A549 (cell line): Measurements from ENCODE around the gene CDAN1. TPM values are rescaled to one million over a fixed set of nuclear protein-coding genes. Genes with fewer than 3 reads are reported as not detected.

Experiments used
- ATAC-seq, 2 experiments: fragments of 200-7000 bp in 1 of 2; fragments of >200 bp in 1 of 2; cut with Nextera tagmentation in 1 of 2; cut with Tn5 transposase in 1 of 2; 3 replicates each; pipeline versions ENCODE4 v1.8.0 to v1.9.1; 2018 to 2020; ENCODE audit warnings: mild to moderate bottlenecking in 1 of 2, moderate library complexity in 1 of 2
- CTCF ChIA-PET: fragments of 300-600 bp; sonication (Branson Sonifier 250); formaldehyde crosslinking; extraction: SDS; loops from one replicate; lab custom pipeline; 2021; ENCODE audit warnings: antibody characterized with exemption, inconsistent platforms; lab: Yijun Ruan, JAX
- POLR2A ChIA-PET: fragments of 350-600 bp; formaldehyde crosslinking; extraction: SDS; loops from one replicate; lab custom pipeline; 2021; ENCODE audit warnings: antibody characterized with exemption, inconsistent platforms; lab: Yijun Ruan, JAX
- DNase-seq, 2 experiments: peaks; one replicate each; pipeline versions ENCODE4 v3.0.0 to v3.0.0-alpha.2; 2011 to 2016; ENCODE audit warnings: low read depth in 1 of 2, low spot score in 1 of 2
- FAIRE-seq: peaks from 2 replicates; lab custom pipeline; 2011; peaks lifted over from hg19 to GRCh38; lab: Jason Lieb, UNC
- H3K27ac ChIP-seq, 2 experiments: fragments of >200 bp; sonication (Bioruptor Twin); formaldehyde crosslinking; 3 replicates each; pipeline ENCODE4 v1.5.1; 2016 to 2017
- H3K4me1 ChIP-seq: fragments of >200 bp; sonication (Bioruptor Twin); formaldehyde crosslinking; 3 replicates; pipeline ENCODE4 v1.6.1; 2016
- H3K4me2 ChIP-seq: fragments of >200 bp; sonication (Bioruptor Twin); formaldehyde crosslinking; 3 replicates; pipeline ENCODE4 v1.6.1; 2016
- H3K4me3 ChIP-seq: fragments of >200 bp; sonication (Bioruptor Twin); formaldehyde crosslinking; 3 replicates; pipeline ENCODE4 v1.5.1; 2016
- H3K9me3 ChIP-seq: fragments of >200 bp; sonication (Bioruptor Twin); formaldehyde crosslinking; 3 replicates; pipeline ENCODE4 v1.6.1; 2016
- CBX8 ChIP-seq: fragments of 200-600 bp; sonication (generic); IDR thresholded peaks from 2 replicates; pipeline ENCODE4 v1.6.1; 2016
- CEBPB ChIP-seq, 2 experiments: fragments of >200 bp in 1 of 2; sonication (Bioruptor Twin) in 1 of 2; formaldehyde crosslinking in 1 of 2; IDR thresholded peaks; 2 replicates each; pipeline ENCODE4 v1.6.1; 2012 to 2016
- CHD2 ChIP-seq: fragments of 150-350 bp; IDR thresholded peaks from 2 replicates; pipeline ENCODE4 v1.6.1; 2014; ENCODE audit warnings: low read length; ENCODE audit not compliant: partially characterized antibody
- CTCF ChIP-seq: fragments of >200 bp; sonication (Bioruptor Twin); formaldehyde crosslinking; IDR thresholded peaks from 3 replicates; pipeline ENCODE4 v1.5.1; 2016
- EP300 ChIP-seq, 2 experiments: fragments of >200 bp; sonication (Bioruptor Twin); formaldehyde crosslinking; IDR thresholded peaks; 2 replicates in 1 of 2; 3 replicates in 1 of 2; pipeline ENCODE4 v1.6.1; 2016 to 2017
- ESRRA ChIP-seq: fragments of 150-350 bp; IDR thresholded peaks from 2 replicates; pipeline ENCODE4 v1.6.1; 2014; ENCODE audit warnings: mild to moderate bottlenecking, low read length, borderline replicate concordance
- FOXS1 ChIP-seq: fragments of 250-450 bp; sonication (Bioruptor Pico); IDR thresholded peaks from 2 replicates; pipeline ENCODE4 v1.5.0; 2020; ENCODE audit warnings: mild to moderate bottlenecking, moderate library complexity
- HDAC2 ChIP-seq: fragments of 200-600 bp; sonication (generic); IDR thresholded peaks from 2 replicates; pipeline ENCODE4 v1.6.1; 2016
- HES2 ChIP-seq: fragments of >200 bp; sonication (Bioruptor Twin); formaldehyde crosslinking; IDR thresholded peaks from 2 replicates; pipeline ENCODE4 v1.6.1; 2016
- HOXA7 ChIP-seq: fragments of 250-450 bp; sonication (Bioruptor Pico); IDR thresholded peaks from 2 replicates; pipeline ENCODE4 v1.5.0; 2020; ENCODE audit warnings: mild to moderate bottlenecking, moderate library complexity
- MYC ChIP-seq: IDR thresholded peaks from 2 replicates; pipeline ENCODE4 v1.6.1; 2012; ENCODE audit warnings: mild to moderate bottlenecking, inconsistent platforms, low read length, improper control_type of control experiment, borderline replicate concordance
- RFX5 ChIP-seq: fragments of 450-650 bp; IDR thresholded peaks from 2 replicates; pipeline ENCODE4 v1.7.1; 2014; ENCODE audit warnings: antibody characterized with exemption, mild to moderate bottlenecking, moderate library complexity
- RNF2 ChIP-seq: fragments of 200-600 bp; sonication (generic); IDR thresholded peaks from 2 replicates; pipeline ENCODE4 v1.6.1; 2016; ENCODE audit warnings: low read depth, mild to moderate bottlenecking, antibody characterized with exemption, moderate library complexity, borderline replicate concordance
- SMC3 ChIP-seq: fragments of >200 bp; sonication (Bioruptor Twin); formaldehyde crosslinking; IDR thresholded peaks from 3 replicates; pipeline ENCODE4 v1.6.1; 2018; ENCODE audit warnings: inconsistent platforms
- SREBF2 ChIP-seq: fragments of 450-650 bp; IDR thresholded peaks from 2 replicates; pipeline ENCODE4 v1.6.1; 2014; ENCODE audit warnings: mild to moderate bottlenecking, moderate library complexity
- TFCP2L1 ChIP-seq: fragments of 250-450 bp; sonication (Bioruptor Pico); IDR thresholded peaks from 2 replicates; pipeline ENCODE4 v1.5.0; 2021; ENCODE audit warnings: mild to moderate bottlenecking
- ZC3H11A ChIP-seq: fragments of 450-650 bp; IDR thresholded peaks from 2 replicates; pipeline ENCODE4 v1.6.1; 2014; ENCODE audit warnings: antibody characterized with exemption, mild to moderate bottlenecking
- WGBS: methylation state at CpG from one replicate; pipeline ENCODE4 v1.1.6; 2017; ENCODE audit errors: missing lambda C conversion rate; 5-methylcytosine and 5-hydroxymethylcytosine counted together
- polyA plus RNA-seq, 4 experiments: library from polyadenylated mRNA; depleted of rRNA in 3 of 4; stranded (reverse); fragments of >200 nt; fragmentation: RNase III in 1 of 4; extraction: RNeasy Plus Mini Kit Qiagen cat#74134 plus additional on column Dnase treatment in 1 of 4; gene quantifications; 2 replicates in 3 of 4; 3 replicates in 1 of 4; pipeline ENCODE4 v1.2.3, GENCODE V29; 2011 to 2017
- TF ChIP-seq, protein P1 (sequence below): fragments of 250-450 bp; sonication (Bioruptor Pico); IDR thresholded peaks from 2 replicates; pipeline ENCODE4 v1.5.0; 2021; ENCODE audit warnings: mild to moderate bottlenecking, moderate library complexity, borderline replicate concordance
- TF ChIP-seq, protein P2 (sequence below): fragments of 200-600 bp; sonication (generic); IDR thresholded peaks from 2 replicates; pipeline ENCODE4 v1.6.1; 2016; ENCODE audit warnings: antibody characterized with exemption, mild to moderate bottlenecking, moderate library complexity
- TF ChIP-seq, protein P3 (sequence below): fragments of 150-350 bp; IDR thresholded peaks from 2 replicates; pipeline ENCODE4 v1.6.1; 2014; ENCODE audit warnings: low read depth, mild to moderate bottlenecking, low read length

Gene CDAN1
- polyA plus RNA-seq, 2 of the 4 experiments (the other 2 are of a cell fraction), result 2.9 to 6.9 TPM

DNA sequence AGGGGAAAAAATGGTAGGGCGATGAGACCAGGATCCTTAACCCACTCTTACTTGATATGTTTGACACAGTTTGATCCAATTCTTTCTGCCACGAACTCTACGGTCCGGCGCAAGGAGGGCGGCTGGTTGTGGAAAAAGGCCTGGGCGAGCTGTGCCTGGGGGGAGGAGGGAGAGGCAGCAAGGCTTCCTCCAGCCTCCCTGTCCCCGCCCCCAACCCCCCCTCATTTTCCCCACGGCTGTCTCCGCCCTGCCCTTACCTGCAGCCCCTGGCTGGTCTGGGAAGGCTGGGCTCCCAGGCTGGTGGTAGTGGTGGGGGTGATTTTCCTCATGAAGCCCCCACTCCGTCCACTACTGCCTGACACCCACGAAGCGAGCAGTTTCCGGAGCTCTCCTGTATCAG lies 8.0 kb downstream of the CDAN1 start (continued):
- TF ChIP-seq, protein P1, sequence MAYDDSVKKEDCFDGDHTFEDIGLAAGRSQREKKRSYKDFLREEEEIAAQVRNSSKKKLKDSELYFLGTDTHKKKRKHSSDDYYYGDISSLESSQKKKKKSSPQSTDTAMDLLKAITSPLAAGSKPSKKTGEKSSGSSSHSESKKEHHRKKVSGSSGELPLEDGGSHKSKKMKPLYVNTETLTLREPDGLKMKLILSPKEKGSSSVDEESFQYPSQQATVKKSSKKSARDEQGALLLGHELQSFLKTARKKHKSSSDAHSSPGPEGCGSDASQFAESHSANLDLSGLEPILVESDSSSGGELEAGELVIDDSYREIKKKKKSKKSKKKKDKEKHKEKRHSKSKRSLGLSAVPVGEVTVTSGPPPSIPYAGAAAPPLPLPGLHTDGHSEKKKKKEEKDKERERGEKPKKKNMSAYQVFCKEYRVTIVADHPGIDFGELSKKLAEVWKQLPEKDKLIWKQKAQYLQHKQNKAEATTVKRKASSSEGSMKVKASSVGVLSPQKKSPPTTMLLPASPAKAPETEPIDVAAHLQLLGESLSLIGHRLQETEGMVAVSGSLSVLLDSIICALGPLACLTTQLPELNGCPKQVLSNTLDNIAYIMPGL, result no peak
- TF ChIP-seq SREBF2, result no peak
- TF ChIP-seq CTCF, result no peak
- TF ChIP-seq EP300 (IDR thresholded peaks at IDR 0.05), result no peak
- no peak for TF ChIP-seq HES2
- TF ChIP-seq FOXS1 (CRISPR knock-in tag), result no peak
- TF ChIP-seq CBX8, result no peak
- TF ChIP-seq SMC3, result no peak
- TF ChIP-seq, all 56 proteins: peak for 0

DNA sequence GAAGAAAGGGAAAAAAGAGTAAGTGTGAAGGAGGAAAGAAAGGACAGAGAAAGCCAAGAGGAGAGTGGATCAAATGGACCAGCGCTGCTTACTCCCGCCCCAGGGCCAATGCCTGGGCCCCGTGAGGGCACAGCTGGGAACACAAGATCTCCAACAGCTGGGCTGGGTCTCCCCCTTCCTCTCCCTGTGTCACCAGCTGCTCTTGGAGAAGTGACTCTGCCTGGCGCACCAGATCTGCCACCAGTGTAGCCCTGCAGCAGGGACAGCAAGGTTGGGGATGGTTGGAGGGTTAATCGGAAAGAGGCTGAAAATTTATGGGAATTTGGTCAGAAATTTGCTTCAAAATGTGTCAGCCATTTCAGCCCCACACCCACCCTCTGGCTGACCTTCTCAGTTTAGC lies 8.4 kb downstream of the CDAN1 start:
- ATAC-seq (no peak), FAIRE-seq (no peak), DNase-seq (no peak)
- POLR2A ChIA-PET, result no interaction called here
- no peak overlapping the region for H3K4me3 ChIP-seq
- H3K4me1 ChIP-seq, result no peaks in the 10 kb centered on the region
- no peak for TF ChIP-seq CEBPB (IDR thresholded peaks at IDR 0.05)
- TF ChIP-seq MYC, result no peak
- TF ChIP-seq, protein P2, sequence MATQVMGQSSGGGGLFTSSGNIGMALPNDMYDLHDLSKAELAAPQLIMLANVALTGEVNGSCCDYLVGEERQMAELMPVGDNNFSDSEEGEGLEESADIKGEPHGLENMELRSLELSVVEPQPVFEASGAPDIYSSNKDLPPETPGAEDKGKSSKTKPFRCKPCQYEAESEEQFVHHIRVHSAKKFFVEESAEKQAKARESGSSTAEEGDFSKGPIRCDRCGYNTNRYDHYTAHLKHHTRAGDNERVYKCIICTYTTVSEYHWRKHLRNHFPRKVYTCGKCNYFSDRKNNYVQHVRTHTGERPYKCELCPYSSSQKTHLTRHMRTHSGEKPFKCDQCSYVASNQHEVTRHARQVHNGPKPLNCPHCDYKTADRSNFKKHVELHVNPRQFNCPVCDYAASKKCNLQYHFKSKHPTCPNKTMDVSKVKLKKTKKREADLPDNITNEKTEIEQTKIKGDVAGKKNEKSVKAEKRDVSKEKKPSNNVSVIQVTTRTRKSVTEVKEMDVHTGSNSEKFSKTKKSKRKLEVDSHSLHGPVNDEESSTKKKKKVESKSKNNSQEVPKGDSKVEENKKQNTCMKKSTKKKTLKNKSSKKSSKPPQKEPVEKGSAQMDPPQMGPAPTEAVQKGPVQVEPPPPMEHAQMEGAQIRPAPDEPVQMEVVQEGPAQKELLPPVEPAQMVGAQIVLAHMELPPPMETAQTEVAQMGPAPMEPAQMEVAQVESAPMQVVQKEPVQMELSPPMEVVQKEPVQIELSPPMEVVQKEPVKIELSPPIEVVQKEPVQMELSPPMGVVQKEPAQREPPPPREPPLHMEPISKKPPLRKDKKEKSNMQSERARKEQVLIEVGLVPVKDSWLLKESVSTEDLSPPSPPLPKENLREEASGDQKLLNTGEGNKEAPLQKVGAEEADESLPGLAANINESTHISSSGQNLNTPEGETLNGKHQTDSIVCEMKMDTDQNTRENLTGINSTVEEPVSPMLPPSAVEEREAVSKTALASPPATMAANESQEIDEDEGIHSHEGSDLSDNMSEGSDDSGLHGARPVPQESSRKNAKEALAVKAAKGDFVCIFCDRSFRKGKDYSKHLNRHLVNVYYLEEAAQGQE, result no peak
- TF ChIP-seq RFX5, result no peak
- no peak for TF ChIP-seq CHD2
- no peaks in the 10 kb centered on the region for H3K9me3 ChIP-seq
- WGBS, result 95% methylated on average over 5 of the region's 5 CpGs
- CTCF ChIA-PET, result interaction anchor here (0.6 kb wide), 1 partner anchor 199 kb away, joined by 3 read pairs; no protein-coding TSS in a partner anchor
- no peak overlapping the region for H3K4me2 ChIP-seq
- H3K27ac ChIP-seq, result no peak overlapping the region

DNA sequence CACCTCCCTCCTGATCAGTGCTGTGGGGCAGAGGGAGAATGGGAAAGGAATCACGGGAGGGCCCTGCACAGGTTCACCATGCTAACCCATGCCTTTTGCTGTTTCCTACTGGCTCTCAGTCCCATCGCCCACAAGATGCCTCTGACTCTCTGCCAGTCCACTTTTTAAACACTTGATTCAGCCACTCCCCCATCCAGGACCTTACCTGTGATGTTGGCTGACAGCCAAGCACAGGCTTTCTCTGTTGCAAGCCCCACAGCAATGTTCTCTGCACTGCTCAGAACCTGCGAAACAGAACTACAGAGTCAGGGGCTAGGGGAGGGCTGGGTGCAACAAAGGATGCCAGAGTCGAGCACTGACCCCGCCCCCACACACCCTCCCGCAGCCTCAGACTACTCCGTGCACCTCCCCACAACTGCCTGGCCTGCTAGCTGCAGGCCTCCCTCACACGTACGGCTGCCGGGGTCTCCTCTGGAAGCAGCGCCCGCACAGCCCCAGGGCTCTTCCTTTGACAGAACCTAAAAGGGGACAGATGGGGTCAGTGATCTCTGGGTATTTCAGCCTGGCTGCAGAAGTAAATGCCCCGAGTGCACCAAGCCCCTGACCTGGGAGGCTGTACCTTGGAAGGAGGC lies 9.1 kb downstream of the CDAN1 start:
- H3K4me3 ChIP-seq, result no peak overlapping the region
- no peak overlapping the region for H3K27ac ChIP-seq
- CTCF ChIA-PET, result no interaction called here
- POLR2A ChIA-PET, result no interaction called here
- DNase-seq (no peak), ATAC-seq (no peak), FAIRE-seq (no peak)
- WGBS, result 95% methylated on average over 7 of the region's 13 CpGs
- H3K4me1 ChIP-seq, result no peaks in the 10 kb centered on the region
- no peak overlapping the region for H3K4me2 ChIP-seq
- TF ChIP-seq CTCF (no peak), RNF2 (no peak), ESRRA (no peak), ZC3H11A (no peak), TFCP2L1 (CRISPR knock-in tag) (no peak), HDAC2 (no peak), HOXA7 (CRISPR knock-in tag) (no peak), SMC3 (no peak), FOXS1 (CRISPR knock-in tag) (no peak)
- TF ChIP-seq, protein P3, sequence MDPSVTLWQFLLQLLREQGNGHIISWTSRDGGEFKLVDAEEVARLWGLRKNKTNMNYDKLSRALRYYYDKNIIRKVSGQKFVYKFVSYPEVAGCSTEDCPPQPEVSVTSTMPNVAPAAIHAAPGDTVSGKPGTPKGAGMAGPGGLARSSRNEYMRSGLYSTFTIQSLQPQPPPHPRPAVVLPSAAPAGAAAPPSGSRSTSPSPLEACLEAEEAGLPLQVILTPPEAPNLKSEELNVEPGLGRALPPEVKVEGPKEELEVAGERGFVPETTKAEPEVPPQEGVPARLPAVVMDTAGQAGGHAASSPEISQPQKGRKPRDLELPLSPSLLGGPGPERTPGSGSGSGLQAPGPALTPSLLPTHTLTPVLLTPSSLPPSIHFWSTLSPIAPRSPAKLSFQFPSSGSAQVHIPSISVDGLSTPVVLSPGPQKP, result no peak
- H3K9me3 ChIP-seq, result no peaks in the 10 kb centered on the region
